Kidney epithelial cell (primary cell): ENCODE measurements around the gene SETBP1. TPM values are rescaled to one million over a fixed set of nuclear protein-coding genes. Genes with fewer than 3 reads are reported as not detected.
A peak's percentile ranks its signal among the peaks of the same experiment; 100 is the strongest.

ENCODE experiments used
- DNase-seq: peaks from one replicate; pipeline ENCODE4 v3.0.0-alpha.2; 2010; ENCODE audit warnings: low read depth
- H3K27me3 ChIP-seq: 2 replicates; pipeline ENCODE4 v1.6.0; 2011; ENCODE audit warnings: low read length; ENCODE audit not compliant: control insufficient read depth, insufficient read depth
- H3K36me3 ChIP-seq: 2 replicates; pipeline ENCODE4 v1.5.1; 2011; ENCODE audit warnings: low read length; ENCODE audit not compliant: control insufficient read depth, insufficient read depth
- H3K4me3 ChIP-seq: 2 replicates; pipeline ENCODE4 v1.5.1; 2011; ENCODE audit warnings: low read depth, mild to moderate bottlenecking, control low read depth, low read length
- CTCF ChIP-seq: IDR thresholded peaks from 2 replicates; pipeline ENCODE4 v1.5.1; 2011; ENCODE audit warnings: mild to moderate bottlenecking, moderate library complexity, low read length, control low read depth, inconsistent platforms; ENCODE audit not compliant: insufficient read depth, poor library complexity, severe bottlenecking
- total RNA-seq: library from RNA; depleted of rRNA; stranded (reverse); fragments of >200 nt; gene quantifications from 2 replicates; pipeline ENCODE4 v1.2.3, GENCODE V29; 2015

Gene SETBP1
- total RNA-seq, 1 donor from 2014 or later = 2.9 TPM

- TF ChIP-seq CTCF = no peak
- H3K36me3 ChIP-seq = no peaks in the 10 kb centered on the region
- H3K4me3 ChIP-seq = no peak overlapping the region
- no peaks in the 10 kb centered on the region for H3K27me3 ChIP-seq
- DNase-seq = no peak
Measured at GRCh38 chr18:44710931-44711330, 30.2 kb downstream of the SETBP1 start.

- no peak for TF ChIP-seq CTCF
- no peak for DNase-seq
- no peak overlapping the region for H3K4me3 ChIP-seq
- no peaks in the 10 kb centered on the region for H3K36me3 ChIP-seq
- H3K27me3 ChIP-seq = no peaks in the 10 kb centered on the region
Measured at GRCh38 chr18:44712025-44712424, 31.3 kb downstream of the SETBP1 start.

GRCh38 chr18:44713435-44713834 is 32.7 kb downstream of the SETBP1 start:
- no peak for TF ChIP-seq CTCF
- DNase-seq = no peak
- Histone ChIP-seq H3K4me3 (no peak overlapping the region), H3K36me3 (no peaks in the 10 kb centered on the region), H3K27me3 (no peaks in the 10 kb centered on the region)

GRCh38 chr18:44714376-44714775 is 33.7 kb downstream of the SETBP1 start:
- Histone ChIP-seq H3K27me3 (no peaks in the 10 kb centered on the region), H3K36me3 (no peaks in the 10 kb centered on the region), H3K4me3 (no peak overlapping the region)
- no peak for TF ChIP-seq CTCF
- no peak for DNase-seq

- Histone ChIP-seq H3K36me3 (no peaks in the 10 kb centered on the region), H3K4me3 (no peak overlapping the region), H3K27me3 (no peaks in the 10 kb centered on the region)
- DNase-seq = peak; percentile 86
- TF ChIP-seq CTCF = no peak
Measured at GRCh38 chr18:44715245-44715644, 34.6 kb downstream of the SETBP1 start.

- Histone ChIP-seq H3K4me3 (no peak overlapping the region), H3K27me3 (no peaks in the 10 kb centered on the region), H3K36me3 (no peaks in the 10 kb centered on the region)
- no peak for TF ChIP-seq CTCF
- no peak for DNase-seq
Measured at GRCh38 chr18:44715842-44716241, 35.2 kb downstream of the SETBP1 start.
